ENCODE measurements around the gene NEUROG1. TPM values are rescaled to one million over a fixed set of nuclear protein-coding genes. Genes with fewer than 3 reads are reported as not detected.

Gene NEUROG1
- total RNA-seq, 4 donors from 2014 or later = not detected

DNA sequence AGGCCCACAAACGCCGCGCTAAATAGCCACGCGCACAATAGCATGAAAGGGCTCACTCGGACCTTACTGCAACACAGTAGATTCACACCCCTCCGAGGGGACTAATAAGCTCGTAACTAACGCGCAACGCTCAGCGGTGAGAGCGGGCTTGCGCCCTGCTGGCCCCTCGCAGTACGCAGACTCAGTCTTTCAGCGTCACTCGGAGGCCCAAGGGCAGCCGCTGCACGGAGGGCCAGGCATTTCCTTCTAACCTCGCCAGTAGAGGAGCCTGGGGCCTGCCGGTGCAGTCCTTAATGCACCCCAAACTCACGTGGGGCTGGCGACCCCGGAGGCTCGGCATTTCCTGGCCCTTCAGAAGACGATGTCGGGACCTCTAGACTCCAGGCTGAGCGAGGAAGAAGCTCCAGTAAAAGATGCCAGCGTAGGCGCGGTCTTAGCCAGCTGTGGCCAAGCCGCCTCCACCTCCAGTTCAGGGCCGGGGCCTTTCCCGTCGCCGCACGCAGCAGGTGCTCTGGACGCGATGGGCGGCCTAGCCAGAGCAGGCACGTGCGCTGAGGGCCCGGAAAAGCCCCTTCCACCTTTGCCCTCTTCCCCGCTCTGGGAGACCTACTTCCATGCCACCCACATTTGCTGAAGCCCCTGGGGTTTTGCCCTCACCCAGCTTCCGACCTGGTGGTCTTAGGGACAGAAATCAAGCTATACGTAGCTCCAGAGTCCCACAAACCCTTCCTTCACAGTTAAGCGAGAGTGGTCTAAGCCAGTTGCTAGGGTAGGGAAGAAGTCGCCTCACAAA is 45.3 kb downstream of the NEUROG1 start:
- TF ChIP-seq POLR2A (IDR thresholded peaks at IDR 0.05) = no peak
- intact Hi-C loops (cut with DNase I; ENCODE audit: low total_unique reads) = no loop called here
- peaks cover 4 to 34% of the 10 kb centered on the region in 2 donors for H3K27me3 ChIP-seq
- no peak for DNase-seq
- peaks cover 0 to 15% of the 10 kb centered on the region in 2 donors for H3K4me1 ChIP-seq
- H3K4me3 ChIP-seq = no peak overlapping the region
- no peaks in the 10 kb centered on the region for H3K36me3 ChIP-seq
- H3K9me3 ChIP-seq = no peaks in the 10 kb centered on the region
- no peak overlapping the region for H3K27ac ChIP-seq

DNA sequence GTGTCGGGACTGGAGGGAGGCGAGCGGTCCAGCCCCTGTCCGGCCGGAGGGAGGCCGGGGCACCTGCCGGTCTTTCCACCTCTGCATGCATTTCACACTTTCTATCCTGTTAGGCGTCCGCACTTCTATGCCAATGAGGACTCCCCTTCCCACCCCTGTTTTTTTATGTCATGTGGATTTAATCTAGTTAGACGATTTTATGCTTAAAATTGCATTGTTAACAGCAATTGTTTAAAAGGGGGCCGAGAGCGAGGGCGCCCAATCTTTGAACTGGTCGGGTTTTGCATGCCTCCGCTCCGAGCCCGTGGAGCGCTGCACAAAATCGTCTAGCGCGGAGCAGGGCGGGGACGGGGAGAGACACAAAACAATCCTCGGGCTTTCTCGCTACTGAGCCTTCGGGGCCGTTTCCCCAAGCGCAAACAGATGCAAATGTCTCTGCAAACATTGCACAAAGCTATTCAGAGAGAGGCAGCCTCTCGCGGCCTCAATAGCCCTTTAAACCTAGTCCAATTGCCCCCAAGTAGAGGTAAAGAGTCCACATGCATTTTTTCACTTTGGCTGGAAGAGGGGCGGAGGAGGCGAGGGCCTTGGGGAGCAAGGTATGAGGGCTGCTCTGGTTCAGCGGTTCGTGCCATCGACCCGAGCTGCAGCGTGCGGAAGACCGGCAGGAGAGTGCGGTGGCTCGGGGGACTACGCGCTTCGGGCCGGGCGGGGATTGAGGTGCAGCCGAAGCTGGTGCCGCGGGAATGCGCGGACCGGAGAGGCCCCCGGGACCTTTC is 46.1 kb downstream of the NEUROG1 start:
- Histone ChIP-seq H3K4me3 (no peak overlapping the region), H3K4me1 (peaks cover 0 to 15% of the 10 kb centered on the region in 2 donors), H3K9me3 (no peaks in the 10 kb centered on the region), H3K27me3 (peaks cover 4 to 34% of the 10 kb centered on the region in 2 donors), H3K27ac (no peak overlapping the region), H3K36me3 (no peaks in the 10 kb centered on the region)
- TF ChIP-seq CTCF (IDR thresholded peaks at IDR 0.05) (no peak), POLR2A (IDR thresholded peaks at IDR 0.05) (no peak)
- intact Hi-C loops (cut with DNase I; ENCODE audit: low total_unique reads) = no loop called here
- DNase-seq = no peak

DNA sequence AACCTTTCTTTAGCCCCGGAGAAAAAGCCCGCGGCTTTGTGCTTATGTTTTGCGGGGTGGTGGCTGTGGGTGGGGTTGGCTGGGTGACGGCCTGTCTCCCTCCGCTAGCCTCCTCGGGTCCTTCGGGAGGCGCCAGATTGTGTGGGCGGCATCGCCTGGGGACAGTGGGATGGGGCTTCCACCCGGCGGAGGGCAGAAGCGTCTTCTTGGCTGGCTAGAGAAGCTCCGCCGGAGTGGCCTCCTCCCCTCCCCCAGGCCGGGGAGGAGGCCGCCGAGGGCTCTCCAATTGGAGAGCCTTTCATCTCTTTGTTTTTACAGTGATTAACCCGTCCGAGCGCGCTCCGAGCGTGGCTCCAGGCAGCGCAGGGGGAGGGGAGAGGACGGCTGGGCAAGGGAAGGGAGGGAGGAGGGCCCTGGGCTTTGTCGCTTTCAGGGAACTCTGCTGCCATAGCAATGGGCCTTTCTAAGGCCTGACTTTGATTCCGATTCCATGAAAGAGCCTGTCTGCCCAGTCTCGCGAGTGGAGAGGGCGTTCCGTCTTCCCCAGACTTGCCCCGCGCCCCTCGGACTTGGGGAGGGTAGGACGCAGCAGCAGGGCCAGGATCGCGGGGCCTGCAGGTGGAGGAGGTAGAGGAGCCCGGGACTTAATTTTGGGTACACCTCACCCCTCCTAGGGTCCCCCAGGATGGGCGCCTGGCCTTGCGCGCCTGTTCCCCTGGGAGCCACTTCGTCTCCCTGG is 46.9 kb downstream of the NEUROG1 start:
- H3K27me3 ChIP-seq = peaks cover 4 to 34% of the 10 kb centered on the region in 2 donors
- no peaks in the 10 kb centered on the region for H3K9me3 ChIP-seq
- TF ChIP-seq POLR2A (IDR thresholded peaks at IDR 0.05) (no peak), CTCF (IDR thresholded peaks at IDR 0.05) (no peak)
- no peaks in the 10 kb centered on the region for H3K36me3 ChIP-seq
- intact Hi-C loops (cut with DNase I; ENCODE audit: low total_unique reads) = no loop called here
- H3K4me1 ChIP-seq = peaks cover 0 to 15% of the 10 kb centered on the region in 2 donors
- no peak overlapping the region for H3K4me3 ChIP-seq
- H3K27ac ChIP-seq = no peak overlapping the region
- no peak for DNase-seq

DNA sequence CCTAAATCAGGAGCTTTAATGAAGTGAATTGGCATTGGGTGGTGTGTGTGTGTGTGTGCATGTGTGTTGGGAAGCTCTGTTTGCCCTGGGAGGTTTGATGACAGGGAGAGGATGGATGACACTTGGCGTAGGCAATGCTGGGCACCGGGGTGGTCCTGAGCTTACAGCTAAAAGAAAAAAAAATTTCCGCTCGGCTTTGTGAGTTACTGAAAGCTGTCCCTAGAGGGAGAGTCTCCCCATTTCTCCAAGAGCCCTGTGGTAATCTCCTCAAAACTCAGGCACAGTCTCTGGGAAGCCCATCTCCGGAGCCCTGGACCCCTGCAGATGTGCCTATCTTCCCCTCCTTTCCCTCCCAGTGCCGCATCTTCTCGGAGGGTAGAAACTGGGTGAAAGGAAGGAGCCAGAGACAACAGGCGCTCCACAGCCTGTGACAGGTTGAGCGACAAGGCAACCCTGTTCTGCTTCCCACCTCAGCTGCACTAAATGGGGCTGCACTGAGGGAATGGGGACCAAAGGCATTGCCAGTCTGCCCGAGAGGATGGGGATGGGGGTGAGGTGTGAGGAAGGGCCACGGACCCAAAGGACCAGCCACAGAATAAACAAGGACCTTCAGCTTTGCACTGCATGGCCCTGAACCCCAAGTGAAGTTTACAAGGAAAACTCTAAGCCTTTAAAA is 47.8 kb downstream of the NEUROG1 start:
- Histone ChIP-seq H3K4me1 (peaks cover 0 to 15% of the 10 kb centered on the region in 2 donors), H3K36me3 (no peaks in the 10 kb centered on the region), H3K9me3 (no peaks in the 10 kb centered on the region), H3K4me3 (no peak overlapping the region), H3K27ac (no peak overlapping the region), H3K27me3 (peaks cover 4 to 34% of the 10 kb centered on the region in 2 donors)
- TF ChIP-seq CTCF (IDR thresholded peaks at IDR 0.05) (no peak), POLR2A (IDR thresholded peaks at IDR 0.05) (no peak)
- intact Hi-C loops (cut with DNase I; ENCODE audit: low total_unique reads) = no loop called here
- no peak for DNase-seq

DNA sequence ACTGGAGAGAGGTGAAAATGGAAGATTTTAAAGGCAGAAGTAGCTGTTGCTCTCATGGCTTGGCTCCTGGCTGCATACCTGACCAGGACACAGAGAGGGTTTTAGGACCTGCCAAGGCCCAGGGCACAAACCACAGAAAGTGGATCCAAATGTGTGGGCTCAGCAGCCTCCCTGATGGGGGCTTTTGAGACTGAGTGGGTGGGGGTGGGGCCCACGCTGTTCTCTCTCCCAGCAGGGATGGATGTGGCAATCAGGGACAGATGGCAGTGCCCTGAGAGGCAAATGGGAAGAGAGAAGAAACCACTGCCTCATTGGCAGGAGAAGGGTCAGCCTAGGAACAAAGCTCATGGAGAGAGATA is 48.7 kb downstream of the NEUROG1 start:
- DNase-seq = no peak

More for the DNA sequence above, 48.7 kb downstream of the NEUROG1 start:
- no peak for TF ChIP-seq CTCF (IDR thresholded peaks at IDR 0.05)
- no peak for TF ChIP-seq POLR2A (IDR thresholded peaks at IDR 0.05)
- Histone ChIP-seq H3K4me3 (no peak overlapping the region), H3K4me1 (peaks cover 0 to 15% of the 10 kb centered on the region in 2 donors), H3K27ac (no peak overlapping the region), H3K27me3 (peaks cover 4 to 31% of the 10 kb centered on the region in 2 donors), H3K36me3 (no peaks in the 10 kb centered on the region), H3K9me3 (no peaks in the 10 kb centered on the region)
- intact Hi-C loops (cut with DNase I; ENCODE audit: low total_unique reads) = no loop called here
